NCI-H146 treated with DMSO at 0.1 percent for 48 hours (cell line): Measurements from ENCODE around the gene FBXW7.

Source experiments
- DNase-seq: peaks from one replicate; lab custom pipeline; 2025; ENCODE audit not compliant: unreplicated experiment; lab: John Stamatoyannopoulos, UW

FBXW7 gene, protein sequence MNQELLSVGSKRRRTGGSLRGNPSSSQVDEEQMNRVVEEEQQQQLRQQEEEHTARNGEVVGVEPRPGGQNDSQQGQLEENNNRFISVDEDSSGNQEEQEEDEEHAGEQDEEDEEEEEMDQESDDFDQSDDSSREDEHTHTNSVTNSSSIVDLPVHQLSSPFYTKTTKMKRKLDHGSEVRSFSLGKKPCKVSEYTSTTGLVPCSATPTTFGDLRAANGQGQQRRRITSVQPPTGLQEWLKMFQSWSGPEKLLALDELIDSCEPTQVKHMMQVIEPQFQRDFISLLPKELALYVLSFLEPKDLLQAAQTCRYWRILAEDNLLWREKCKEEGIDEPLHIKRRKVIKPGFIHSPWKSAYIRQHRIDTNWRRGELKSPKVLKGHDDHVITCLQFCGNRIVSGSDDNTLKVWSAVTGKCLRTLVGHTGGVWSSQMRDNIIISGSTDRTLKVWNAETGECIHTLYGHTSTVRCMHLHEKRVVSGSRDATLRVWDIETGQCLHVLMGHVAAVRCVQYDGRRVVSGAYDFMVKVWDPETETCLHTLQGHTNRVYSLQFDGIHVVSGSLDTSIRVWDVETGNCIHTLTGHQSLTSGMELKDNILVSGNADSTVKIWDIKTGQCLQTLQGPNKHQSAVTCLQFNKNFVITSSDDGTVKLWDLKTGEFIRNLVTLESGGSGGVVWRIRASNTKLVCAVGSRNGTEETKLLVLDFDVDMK

GRCh38 chr4:152535903-152536544 lies at the start of gene FBXW7:
FBXW7 (minus strand) TSS chr4:152536092; CDS start chr4:152411803, 124,289 bp downstream.
- DNase-seq, result peak; percentile 88

GRCh38 chr4:152585023-152585441 lies 49.1 kb upstream of the FBXW7 start:
- DNase-seq, result no peak

GRCh38 chr4:152581536-152582160 lies 45.8 kb upstream of the FBXW7 start:
- no peak for DNase-seq

DNA sequence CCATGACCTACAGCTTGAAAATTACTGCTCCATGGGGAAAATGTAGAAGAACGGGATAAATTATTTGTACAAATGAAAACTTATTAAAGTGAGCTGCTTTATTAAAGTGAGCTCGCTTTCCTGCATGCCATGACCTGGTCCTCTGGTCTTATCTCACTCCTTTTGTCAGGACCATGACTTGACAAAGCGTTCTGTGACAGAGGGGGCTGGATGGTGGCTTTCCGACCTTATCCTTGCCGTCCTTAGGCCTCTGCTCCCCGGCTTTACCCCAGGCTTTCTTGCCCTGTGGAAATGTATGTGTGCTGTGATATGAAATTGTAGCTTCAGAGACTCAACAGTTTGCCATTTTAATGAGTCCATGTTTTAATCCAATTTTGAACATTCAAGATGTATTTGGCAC lies 44.0 kb upstream of the FBXW7 start:
- DNase-seq, result no peak

DNA sequence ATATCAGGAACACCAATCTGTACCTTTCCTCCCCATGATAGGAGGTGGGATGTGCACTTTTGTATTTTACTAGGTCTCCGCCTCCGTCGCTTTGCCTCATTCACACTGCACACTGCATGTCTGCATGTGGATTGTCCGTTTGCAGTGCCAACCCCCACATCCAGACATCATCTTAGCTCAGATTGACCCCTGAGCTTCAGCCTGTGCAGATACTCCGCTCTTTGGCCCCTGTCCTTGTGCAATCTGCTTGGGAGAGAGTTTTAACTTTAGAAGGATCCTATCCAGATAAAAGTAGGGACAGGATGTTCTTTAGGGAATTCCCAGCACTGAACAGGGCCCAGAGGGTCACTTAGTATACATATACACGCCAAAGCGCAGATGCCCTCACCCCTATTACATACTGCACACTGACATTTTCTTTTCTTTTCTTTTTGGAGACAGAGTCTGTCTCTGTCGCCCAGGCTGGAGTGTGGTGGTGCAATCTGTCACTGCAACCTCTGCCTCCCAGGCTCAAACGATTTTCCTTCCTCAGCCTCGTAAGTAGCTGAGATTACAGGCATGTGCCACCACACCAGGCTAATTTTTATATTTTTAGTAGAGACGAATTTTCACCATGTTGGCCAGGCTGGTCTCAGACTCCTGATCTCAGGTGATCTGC lies 43.3 kb upstream of the FBXW7 start:
- no peak for DNase-seq

GRCh38 chr4:152578670-152579069 lies 42.8 kb upstream of the FBXW7 start:
- DNase-seq, result no peak

DNA sequence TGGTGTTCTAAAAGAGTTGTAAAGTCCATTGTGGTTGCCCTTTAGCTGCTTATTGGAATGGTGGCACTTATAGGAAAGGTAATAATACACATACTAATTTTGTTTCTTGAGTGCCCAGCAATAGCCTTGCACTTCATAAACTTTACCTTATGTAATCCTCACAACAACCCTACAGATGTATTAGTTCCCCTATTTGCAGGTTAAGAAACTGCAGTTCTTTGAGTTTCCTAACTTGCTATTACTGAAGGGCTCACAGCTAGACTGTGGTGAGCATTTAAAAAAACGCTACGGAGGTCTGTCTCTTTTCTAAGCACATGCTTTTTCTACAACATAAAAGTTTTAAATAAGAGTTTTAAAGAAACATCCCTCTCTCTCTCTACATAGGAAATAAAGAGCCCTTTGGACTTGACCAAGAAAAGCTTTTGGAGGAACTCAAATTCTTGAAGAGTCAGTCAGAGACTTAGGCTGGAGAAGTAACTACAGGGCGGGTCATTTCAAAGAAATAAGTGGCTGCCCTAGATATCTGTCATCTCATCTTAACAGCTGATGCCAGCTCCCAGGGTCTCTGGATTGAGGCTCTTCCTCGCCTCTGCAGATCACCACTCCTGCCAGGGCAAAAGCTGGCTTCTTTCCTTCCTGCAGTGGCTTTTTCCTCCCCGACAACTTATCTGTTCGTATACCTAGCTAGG lies 42.0 kb upstream of the FBXW7 start:
- no peak for DNase-seq

- DNase-seq, result no peak
Observed at GRCh38 chr4:152575533-152575932, 39.6 kb upstream of the FBXW7 start.

DNA sequence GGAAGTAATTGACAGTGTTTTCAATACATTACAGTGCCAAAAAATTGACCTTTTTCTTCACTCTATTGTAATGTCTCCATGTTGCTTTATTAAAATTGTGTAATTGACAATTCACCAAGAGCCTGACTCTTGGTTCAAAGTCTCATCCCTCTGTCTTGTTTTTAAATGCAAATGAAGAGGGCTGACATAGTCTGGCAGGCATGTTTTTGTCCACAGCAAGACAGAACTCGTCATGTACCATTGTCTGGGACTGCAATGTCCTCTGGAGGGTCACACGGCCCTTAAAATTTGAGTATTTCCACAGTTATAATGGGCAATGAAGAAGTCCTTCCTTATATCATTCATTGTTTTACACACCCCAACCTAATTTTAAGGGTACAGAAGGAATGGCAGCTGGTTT lies 38.0 kb upstream of the FBXW7 start:
- DNase-seq, result no peak

GRCh38 chr4:152572417-152573086 lies 36.7 kb upstream of the FBXW7 start:
- DNase-seq, result no peak

DNA sequence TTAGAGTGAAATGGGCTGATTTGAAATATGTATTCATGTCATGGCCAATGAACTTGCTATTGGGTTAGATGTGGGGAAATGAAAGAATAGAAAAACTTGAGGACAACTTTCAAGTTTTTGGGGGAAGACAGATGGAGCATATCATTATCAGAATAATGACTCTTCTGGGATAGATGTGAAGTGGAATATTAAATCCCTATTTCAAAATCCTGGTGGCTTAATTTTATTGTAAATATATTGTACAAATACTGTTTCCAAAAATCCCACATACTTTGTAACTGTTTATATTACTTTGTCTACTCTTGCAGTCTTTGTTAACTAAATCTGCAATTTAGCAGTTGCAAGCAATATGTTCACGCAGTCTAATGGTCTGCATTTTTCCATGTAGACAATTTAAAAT lies 35.9 kb upstream of the FBXW7 start:
- DNase-seq, result no peak

GRCh38 chr4:152571296-152571695 lies 35.4 kb upstream of the FBXW7 start:
- no peak for DNase-seq

DNA sequence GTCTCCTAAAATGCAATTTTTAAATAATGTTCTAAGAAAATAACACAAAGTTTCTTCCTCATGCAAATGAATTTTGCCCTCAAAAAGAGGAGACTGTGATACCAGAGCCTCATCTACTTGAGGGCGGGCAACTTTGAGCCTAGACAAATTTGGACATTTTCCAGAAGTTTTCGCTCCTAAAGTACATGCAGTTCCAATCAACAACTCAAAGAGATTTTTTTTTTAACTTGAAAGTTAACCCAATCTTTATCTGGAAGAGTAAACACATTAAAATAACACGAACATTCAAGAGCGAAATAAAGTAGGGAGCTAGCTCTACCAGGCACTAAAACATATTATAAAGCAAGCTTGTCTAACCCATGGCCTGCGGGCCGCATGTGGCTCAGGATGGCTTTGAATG lies 29.4 kb upstream of the FBXW7 start:
- no peak for DNase-seq

DNA sequence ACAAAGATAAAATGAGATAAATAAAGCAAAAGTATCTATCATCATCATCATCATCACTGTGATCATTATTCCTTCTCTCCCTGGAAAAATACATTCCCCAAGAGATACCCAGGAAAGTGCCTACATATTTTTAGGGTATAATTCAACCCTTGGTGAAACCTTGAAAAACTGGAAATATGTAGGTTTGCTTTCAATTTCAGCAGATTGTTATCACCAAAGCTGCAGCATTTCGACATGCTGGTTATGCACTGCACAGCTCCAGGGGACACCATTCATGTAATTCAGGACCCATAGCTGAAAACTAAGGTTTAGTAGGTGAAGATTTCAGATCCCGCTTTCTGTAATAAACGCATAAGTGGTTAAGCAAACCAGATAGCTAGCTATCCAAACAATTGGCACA lies 28.4 kb upstream of the FBXW7 start:
- no peak for DNase-seq

DNA sequence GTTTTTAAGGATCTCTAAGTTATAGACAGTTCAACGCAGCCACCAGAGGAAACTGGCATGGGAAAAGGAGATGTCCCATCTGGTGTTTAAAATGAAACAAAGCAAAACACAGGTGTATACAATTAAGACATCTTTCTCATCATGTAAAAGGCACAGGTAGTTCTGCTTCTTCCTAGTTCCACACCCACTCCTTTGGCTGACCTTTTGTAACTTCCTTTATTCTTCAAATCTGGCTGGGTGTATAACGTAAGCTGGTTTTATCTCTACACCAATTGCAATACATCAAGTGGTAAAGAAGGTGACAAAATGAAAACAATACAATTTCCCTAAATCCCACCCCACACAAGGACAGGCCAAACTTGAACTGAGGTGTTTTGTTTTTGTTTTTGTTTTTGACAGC lies 27.3 kb upstream of the FBXW7 start:
- DNase-seq, result no peak

DNA sequence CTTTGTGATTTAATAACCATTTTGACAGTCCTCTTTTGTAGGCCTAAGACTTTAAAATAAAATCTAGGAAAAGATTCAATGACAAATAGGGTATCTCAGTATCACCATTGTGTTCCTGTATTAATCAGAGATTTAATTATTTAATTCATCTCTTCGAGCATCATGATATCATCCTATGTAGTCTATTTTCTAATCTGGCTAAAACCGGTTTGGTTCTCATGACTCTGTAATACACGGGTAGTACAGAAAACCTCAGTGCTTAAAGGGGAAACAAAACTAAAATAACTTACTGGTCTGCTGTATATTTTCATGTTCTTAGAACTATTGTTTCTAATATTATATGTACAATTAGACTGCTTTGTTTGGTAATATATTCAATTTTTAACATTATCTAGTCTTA lies 23.7 kb upstream of the FBXW7 start:
- DNase-seq, result no peak

DNA sequence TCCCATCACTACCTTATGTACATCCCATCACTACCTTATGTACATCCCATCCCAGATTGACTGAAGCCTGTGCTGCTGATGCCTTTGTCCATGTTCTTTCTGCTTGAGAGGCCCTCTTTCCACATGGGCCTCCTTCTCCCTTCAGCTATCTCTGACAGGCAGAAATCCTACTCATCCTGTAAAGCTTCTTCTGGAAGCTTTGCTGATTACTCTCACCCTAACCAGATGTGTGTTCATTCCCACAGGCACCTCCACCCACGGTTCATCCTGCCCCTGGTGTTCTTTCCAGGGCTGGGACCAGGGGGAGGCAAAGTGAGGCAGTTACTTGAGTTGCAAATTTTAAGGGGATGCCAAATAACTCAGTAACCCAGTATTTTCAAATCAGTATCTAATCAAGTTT lies 22.5 kb upstream of the FBXW7 start:
- DNase-seq, result no peak

DNA sequence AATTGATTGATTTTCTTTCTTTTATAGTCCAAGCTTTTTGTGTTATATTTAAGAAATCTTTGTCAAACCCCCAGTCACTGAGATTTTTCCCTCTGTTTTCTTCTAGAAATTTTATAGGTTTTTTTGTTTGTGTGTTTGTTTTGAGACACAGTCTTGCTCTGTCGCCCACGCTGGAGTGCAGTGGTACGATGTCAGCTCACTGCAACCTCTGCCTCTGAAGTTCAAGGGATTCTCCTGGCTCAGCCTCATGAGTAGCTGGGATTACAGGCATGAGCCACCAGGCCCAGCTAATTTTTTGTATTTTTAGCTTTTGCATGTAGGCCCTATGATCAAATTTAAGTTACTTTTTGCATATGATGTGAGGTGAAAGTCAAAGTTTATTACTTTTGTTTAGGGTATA lies 20.9 kb upstream of the FBXW7 start:
- no peak for DNase-seq

- no peak for DNase-seq
Observed at GRCh38 chr4:152556283-152556682, 20.4 kb upstream of the FBXW7 start.

GRCh38 chr4:152554742-152555141 lies 18.9 kb upstream of the FBXW7 start:
- DNase-seq, result no peak
